Measurements from ENCODE around the gene SLC7A4.

DNA sequence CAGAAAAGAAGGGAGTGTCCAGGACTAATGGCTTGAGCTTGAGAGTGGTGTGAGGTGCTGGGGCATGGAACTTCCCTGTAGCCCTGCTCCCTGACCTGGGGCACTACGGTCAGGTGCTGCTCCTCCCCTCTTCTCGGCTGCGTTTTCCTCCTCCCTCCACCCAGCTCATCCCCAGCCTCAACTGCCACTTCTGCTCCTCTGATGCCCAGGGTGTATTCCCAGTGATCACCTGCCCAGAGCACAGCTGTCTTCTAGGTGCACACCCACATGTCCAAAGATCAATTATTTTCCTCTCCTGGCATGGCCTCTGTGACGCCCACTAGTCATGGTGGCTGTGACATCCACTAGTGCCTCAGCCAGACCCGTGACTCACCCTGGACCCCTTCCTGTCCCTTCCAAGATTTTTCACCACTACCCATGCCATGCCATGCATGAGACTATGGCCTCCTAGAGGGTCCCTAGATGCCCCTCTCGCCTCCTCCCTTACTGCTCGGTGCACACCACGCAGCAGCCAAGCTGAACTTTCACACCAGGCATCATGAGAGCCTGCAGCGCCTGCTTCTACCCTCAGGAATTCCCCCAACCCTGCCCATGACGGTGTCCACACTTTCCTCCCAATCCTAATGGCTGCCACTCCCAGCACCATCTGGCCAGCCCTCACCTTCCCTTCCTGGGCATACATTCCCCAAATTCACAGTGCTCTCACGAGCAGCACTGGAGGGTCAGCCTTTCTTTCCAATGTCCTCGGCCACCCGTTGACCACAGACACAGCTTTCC, 15.5 kb downstream of the SLC7A4 start:
- TF ChIP-seq, protein P1, sequence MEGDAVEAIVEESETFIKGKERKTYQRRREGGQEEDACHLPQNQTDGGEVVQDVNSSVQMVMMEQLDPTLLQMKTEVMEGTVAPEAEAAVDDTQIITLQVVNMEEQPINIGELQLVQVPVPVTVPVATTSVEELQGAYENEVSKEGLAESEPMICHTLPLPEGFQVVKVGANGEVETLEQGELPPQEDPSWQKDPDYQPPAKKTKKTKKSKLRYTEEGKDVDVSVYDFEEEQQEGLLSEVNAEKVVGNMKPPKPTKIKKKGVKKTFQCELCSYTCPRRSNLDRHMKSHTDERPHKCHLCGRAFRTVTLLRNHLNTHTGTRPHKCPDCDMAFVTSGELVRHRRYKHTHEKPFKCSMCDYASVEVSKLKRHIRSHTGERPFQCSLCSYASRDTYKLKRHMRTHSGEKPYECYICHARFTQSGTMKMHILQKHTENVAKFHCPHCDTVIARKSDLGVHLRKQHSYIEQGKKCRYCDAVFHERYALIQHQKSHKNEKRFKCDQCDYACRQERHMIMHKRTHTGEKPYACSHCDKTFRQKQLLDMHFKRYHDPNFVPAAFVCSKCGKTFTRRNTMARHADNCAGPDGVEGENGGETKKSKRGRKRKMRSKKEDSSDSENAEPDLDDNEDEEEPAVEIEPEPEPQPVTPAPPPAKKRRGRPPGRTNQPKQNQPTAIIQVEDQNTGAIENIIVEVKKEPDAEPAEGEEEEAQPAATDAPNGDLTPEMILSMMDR (IDR thresholded peaks at IDR 0.05) = no peak
- no peak for TF ChIP-seq POLR2A (IDR thresholded peaks at IDR 0.05)

Measured in esophagus squamous epithelium (tissue), 4 donors.